Stomach (tissue), 9 donors: ENCODE results near the gene OGG1. TPM values are rescaled to one million over a fixed set of nuclear protein-coding genes. Genes with fewer than 3 reads are reported as not detected.

Experiments used
- DNase-seq, 2 donors: peaks; one replicate each; pipeline versions ENCODE4 v3.0.0 to v3.0.0-alpha.2; 2013 to 2019
- H3K27ac ChIP-seq, 5 donors: fragments of 200-600 bp in 4 of 5; sonication (generic) in 4 of 5; one replicate each; pipeline ENCODE4 v1.5.1; 2013 to 2019; ENCODE audit warnings: mild to moderate bottlenecking in 1 of 5, moderate library complexity in 1 of 5
- H3K27me3 ChIP-seq, 3 donors: fragments of 200-600 bp; sonication (generic); one replicate each; pipeline ENCODE4 v1.5.1; 2017 to 2019; ENCODE audit warnings: mixed run types in 1 of 3
- H3K36me3 ChIP-seq, 4 donors: fragments of 200-600 bp; sonication (generic); 1 replicate in 3 of 4; 2 replicates in 1 of 4; pipeline ENCODE4 v1.5.1; 2016 to 2019
- H3K4me1 ChIP-seq, 4 donors: fragments of 200-600 bp; sonication (generic); one replicate each; pipeline ENCODE4 v1.5.1; 2016 to 2019
- H3K4me3 ChIP-seq, 4 donors: fragments of 200-600 bp; sonication (generic) in 3 of 4; one replicate each; pipeline ENCODE4 v1.5.1; 2016 to 2019; ENCODE audit warnings: mild to moderate bottlenecking in 1 of 4
- H3K9me3 ChIP-seq, 4 donors: fragments of 200-600 bp; sonication (generic); one replicate each; pipeline ENCODE4 v1.5.1; 2016 to 2019
- EP300 ChIP-seq: sonication (generic); formaldehyde crosslinking; IDR thresholded peaks from one replicate; pipeline ENCODE4 v1.6.1; 2017; ENCODE audit warnings: antibody characterized with exemption
- POLR2A ChIP-seq, 4 donors: fragments of 450-650 bp; IDR thresholded peaks; one replicate each; pipeline ENCODE4 v1.6.1; 2016; ENCODE audit warnings: antibody characterized with exemption in 4 of 4, control low read depth in 2 of 4, mild to moderate bottlenecking in 1 of 4, moderate library complexity in 1 of 4
- POLR2AphosphoS5 ChIP-seq, 3 donors: sonication (generic); formaldehyde crosslinking; IDR thresholded peaks; one replicate each; pipeline ENCODE4 v1.6.1; 2016; ENCODE audit warnings: antibody characterized with exemption in 3 of 3
- WGBS, 5 donors: extraction: QIAGEN DNeasy Blood & Tissue Kit in 3 of 5; methylation state at CpG; one replicate each; pipeline versions ENCODE4 v1.1.5 to v1.1.7; 2013 to 2018; 5-methylcytosine and 5-hydroxymethylcytosine counted together
- intact Hi-C: fragments of 100-400 bp; cut with DNase I; formaldehyde crosslinking; loops from one replicate; pipeline ENCODE4 v1.15.1; 2023; ENCODE audit warnings: low total_unique reads
- polyA plus RNA-seq, 3 donors: library from polyadenylated mRNA; stranded (reverse); fragments of 200-250 nt; gene quantifications; one replicate each; pipeline ENCODE4 v1.2.3, GENCODE V29; 2013
- total RNA-seq, 5 donors: library from RNA; depleted of rRNA; stranded (reverse); fragments of >200 nt; gene quantifications; one replicate each; pipeline versions ENCODE4 v1.1.0 to v1.2.3, GENCODE V29; 2014 to 2016
- TF ChIP-seq, protein P1 (sequence below), 7 experiments: fragments of 450-650 bp in 4 of 7; fragments of 200-600 bp in 3 of 7; sonication (generic) in 3 of 7; IDR thresholded peaks; one replicate each; pipeline ENCODE4 v1.5.1; 2016 to 2019; ENCODE audit warnings: antibody characterized with exemption in 7 of 7, control low read depth in 2 of 7, mild to moderate bottlenecking in 1 of 7
- donor health status: healthy with polysubstance abuse.
- donor health status: Bipolar disorder and iron deficiency.
- donor health status: healthy.

OGG1 gene
- total and polyA plus RNA-seq, 8 donors, result 7.6 to 54.5 (median 17.5) TPM

DNA sequence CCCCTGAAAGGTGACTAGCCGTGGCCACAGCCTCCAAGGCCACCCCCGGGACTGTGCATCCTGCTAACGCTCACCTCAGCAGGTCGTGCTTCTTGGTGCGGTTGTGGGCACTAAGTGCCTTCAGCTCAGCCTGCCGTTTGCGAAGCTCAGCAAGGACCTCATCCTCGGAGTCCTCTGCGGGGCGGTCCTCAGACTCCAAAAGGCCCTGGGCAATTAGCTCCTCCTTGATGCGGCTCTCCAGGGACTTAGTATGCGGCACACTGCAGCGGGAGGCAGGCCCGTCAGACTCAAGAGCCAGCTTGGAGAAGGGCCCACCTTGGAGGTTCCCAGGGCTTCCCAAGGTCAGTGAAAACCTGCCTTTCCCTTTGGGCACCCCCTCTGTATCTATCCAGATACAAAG lies 34.2 kb downstream of the OGG1 start:
- WGBS, 5 donors, result 91 to 100% (median 97%) methylated on average over 3 to 14 of the region's 14 CpGs
- Histone ChIP-seq H3K4me1 (peaks cover 0 to 22% (median 4%) of the 10 kb centered on the region in 4 donors), H3K27ac (no peak overlapping the region), H3K36me3 (peaks cover 52 to 100% (median 98%) of the 10 kb centered on the region in 4 donors), H3K27me3 (no peaks in the 10 kb centered on the region), H3K9me3 (no peaks in the 10 kb centered on the region), H3K4me3 (no peak overlapping the region)
- intact Hi-C loops, result no loop called here
- no peak for DNase-seq
- no peak for TF ChIP-seq POLR2A (IDR thresholded peaks at IDR 0.05)
- TF ChIP-seq POLR2AphosphoS5 (IDR thresholded peaks at IDR 0.05), result no peak
- TF ChIP-seq EP300, result no peak
- TF ChIP-seq, protein P1, sequence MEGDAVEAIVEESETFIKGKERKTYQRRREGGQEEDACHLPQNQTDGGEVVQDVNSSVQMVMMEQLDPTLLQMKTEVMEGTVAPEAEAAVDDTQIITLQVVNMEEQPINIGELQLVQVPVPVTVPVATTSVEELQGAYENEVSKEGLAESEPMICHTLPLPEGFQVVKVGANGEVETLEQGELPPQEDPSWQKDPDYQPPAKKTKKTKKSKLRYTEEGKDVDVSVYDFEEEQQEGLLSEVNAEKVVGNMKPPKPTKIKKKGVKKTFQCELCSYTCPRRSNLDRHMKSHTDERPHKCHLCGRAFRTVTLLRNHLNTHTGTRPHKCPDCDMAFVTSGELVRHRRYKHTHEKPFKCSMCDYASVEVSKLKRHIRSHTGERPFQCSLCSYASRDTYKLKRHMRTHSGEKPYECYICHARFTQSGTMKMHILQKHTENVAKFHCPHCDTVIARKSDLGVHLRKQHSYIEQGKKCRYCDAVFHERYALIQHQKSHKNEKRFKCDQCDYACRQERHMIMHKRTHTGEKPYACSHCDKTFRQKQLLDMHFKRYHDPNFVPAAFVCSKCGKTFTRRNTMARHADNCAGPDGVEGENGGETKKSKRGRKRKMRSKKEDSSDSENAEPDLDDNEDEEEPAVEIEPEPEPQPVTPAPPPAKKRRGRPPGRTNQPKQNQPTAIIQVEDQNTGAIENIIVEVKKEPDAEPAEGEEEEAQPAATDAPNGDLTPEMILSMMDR (IDR thresholded peaks at IDR 0.05), result no peak

DNA sequence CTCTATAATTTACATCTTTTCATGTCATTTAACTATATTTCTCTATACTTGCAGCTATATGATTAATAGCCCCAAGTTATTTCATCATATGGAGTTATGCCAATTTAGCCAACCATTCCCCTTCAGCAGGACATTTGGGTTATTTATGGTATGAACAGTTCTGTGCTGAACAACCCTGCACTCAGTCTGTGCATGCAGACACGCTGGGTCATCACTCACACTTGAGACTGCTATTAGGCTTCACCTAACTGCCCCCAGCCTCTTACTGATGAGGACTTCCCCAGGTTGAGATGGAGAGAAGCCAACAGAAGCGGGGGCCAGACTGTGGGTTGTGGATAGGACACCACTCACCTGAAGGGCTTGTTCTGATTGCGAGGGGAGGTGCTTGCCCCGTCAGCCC lies 35.2 kb downstream of the OGG1 start:
- peaks cover 62 to 100% (median 99%) of the 10 kb centered on the region in 4 donors for H3K36me3 ChIP-seq
- no peaks in the 10 kb centered on the region for H3K9me3 ChIP-seq
- intact Hi-C loops, result no loop called here
- no peaks in the 10 kb centered on the region for H3K27me3 ChIP-seq
- WGBS, 5 donors, result 95 to 98% (median 97%) methylated on average over 4 of the region's 4 CpGs
- H3K4me1 ChIP-seq, result peaks cover 0 to 15% (median 0%) of the 10 kb centered on the region in 4 donors
- no peak overlapping the region for H3K4me3 ChIP-seq
- TF ChIP-seq, protein P1 (IDR thresholded peaks at IDR 0.05), result no peak
- TF ChIP-seq EP300 (no peak), POLR2A (IDR thresholded peaks at IDR 0.05) (no peak)
- no peak for DNase-seq
- H3K27ac ChIP-seq, result no peak overlapping the region

DNA sequence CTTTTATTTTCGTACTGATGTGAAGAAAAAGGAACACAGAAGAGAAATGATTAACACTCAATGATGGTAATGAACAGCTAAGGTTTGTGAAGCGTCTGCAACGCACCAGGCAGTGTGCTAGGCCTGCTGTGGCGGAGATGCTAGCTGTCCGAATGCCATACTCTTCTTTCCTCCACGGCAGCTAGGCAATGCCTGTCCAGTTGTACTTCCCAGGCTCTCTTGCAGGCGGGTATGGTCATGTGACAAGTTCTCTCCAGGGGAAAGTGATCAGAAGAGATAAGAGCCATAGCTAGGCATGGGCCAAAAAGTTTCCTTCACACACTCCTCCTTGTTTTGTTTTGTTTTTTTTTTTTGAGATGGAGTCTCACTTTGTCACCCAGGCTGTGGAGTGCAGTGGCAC lies 35.9 kb downstream of the OGG1 start:
- no peak for DNase-seq
- Histone ChIP-seq H3K36me3 (peaks cover 57 to 100% (median 99%) of the 10 kb centered on the region in 4 donors), H3K27me3 (no peaks in the 10 kb centered on the region), H3K9me3 (no peaks in the 10 kb centered on the region), H3K4me3 (no peak overlapping the region), H3K4me1 (peaks cover 0 to 14% (median 4%) of the 10 kb centered on the region in 4 donors), H3K27ac (no peak overlapping the region)
- TF ChIP-seq POLR2AphosphoS5 (IDR thresholded peaks at IDR 0.05), result no peak
- no peak for TF ChIP-seq POLR2A (IDR thresholded peaks at IDR 0.05)
- intact Hi-C loops, result no loop called here
- 58 to 76% (median 66%) methylated on average over 7 of the region's 7 CpGs for WGBS, 5 donors

DNA sequence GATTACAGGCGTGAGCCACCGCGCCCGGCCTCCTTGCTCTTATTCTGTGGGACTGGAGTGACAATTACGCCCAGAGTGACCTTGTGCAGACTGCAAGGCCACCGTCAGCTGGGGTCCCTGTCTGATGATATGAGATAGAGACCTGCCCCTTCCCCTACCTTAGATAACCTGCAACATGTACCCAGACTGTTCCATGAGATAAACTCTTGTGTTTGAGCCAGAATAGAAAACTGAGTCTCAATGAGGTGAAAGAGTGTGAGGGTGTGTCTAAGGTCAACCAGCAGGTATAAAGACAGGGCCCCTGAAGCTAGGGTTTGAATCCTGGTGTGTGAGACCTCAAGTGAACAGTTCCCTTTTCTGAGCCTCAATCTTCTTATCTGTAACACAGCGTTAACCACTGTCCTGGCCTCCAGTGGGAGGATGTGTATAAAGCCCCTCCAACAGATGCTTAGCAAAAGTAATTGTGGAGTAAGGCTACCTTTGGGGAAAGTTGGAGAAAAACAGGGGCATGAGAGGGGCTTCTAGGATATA lies 36.5 kb downstream of the OGG1 start:
- Histone ChIP-seq H3K27ac (no peak overlapping the region), H3K27me3 (no peaks in the 10 kb centered on the region), H3K9me3 (no peaks in the 10 kb centered on the region), H3K4me1 (peaks cover 3 to 14% (median 10%) of the 10 kb centered on the region in 4 donors), H3K4me3 (no peak overlapping the region), H3K36me3 (peaks cover 50 to 97% (median 95%) of the 10 kb centered on the region in 4 donors)
- intact Hi-C loops, result no loop called here
- 87 to 95% (median 91%) methylated on average over 5 to 7 of the region's 7 CpGs for WGBS, 5 donors
- DNase-seq, result no peak
- TF ChIP-seq, protein P1 (IDR thresholded peaks at IDR 0.05), result no peak
- TF ChIP-seq EP300 (no peak), POLR2A (IDR thresholded peaks at IDR 0.05) (no peak), POLR2AphosphoS5 (IDR thresholded peaks at IDR 0.05) (no peak)
